NCI-H2196 treated with DMSO at 0.1 percent for 48 hours (cell line): ENCODE results near the gene RUNX2.

Source experiments
- DNase-seq: peaks from one replicate; lab custom pipeline; 2025; ENCODE audit not compliant: unreplicated experiment; lab: John Stamatoyannopoulos, UW

RUNX2 gene

DNA sequence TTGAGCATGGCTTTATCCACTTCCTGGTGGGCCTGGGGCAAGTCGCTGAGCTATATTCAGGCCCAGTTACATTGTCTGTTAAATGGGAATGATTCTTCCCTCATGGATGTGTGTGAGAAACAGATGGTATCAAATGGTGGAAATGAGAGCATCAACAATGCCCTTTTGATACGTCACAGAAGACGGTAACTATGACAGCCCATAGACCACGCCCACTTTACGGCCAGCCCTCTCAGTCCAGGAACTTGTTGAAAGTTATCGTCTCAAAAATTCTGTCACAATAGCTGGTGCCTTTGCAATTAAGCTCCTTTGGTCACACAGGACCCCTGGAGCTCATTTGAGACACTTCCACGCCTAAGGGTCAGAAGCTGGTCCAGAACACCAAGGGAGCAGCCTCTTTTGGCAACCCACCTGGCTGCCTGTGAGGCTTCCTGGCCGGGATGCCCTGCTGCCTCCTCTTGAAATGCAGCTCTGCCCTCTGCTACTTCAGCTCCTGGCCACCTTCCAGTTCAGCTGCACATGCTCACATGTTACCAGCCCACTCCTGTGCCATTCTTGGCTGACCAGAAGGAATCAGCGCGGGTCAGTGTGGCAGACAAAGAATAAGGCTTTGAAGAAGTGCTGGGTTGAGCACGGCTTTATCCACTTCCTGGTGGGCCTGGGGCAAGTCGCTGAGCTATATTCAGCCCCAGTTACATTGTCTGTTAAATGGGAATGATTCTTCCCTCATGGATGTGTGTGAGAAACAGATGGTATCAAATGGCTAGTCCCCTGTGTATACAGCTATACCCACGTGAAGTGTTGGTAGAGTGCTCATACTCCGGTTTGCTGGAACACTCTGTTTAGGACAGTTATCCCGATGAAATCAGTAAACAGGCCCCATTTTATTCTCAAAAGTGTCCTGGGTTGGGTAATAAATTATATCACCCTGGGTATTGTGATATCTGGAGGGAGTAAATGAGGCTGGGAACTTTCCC is 248.8 kb downstream of the RUNX2 start:
- DNase-seq = no peak

- DNase-seq = no peak
Measured at GRCh38 chr6:45577836-45578504, 249.8 kb downstream of the RUNX2 start.

DNA sequence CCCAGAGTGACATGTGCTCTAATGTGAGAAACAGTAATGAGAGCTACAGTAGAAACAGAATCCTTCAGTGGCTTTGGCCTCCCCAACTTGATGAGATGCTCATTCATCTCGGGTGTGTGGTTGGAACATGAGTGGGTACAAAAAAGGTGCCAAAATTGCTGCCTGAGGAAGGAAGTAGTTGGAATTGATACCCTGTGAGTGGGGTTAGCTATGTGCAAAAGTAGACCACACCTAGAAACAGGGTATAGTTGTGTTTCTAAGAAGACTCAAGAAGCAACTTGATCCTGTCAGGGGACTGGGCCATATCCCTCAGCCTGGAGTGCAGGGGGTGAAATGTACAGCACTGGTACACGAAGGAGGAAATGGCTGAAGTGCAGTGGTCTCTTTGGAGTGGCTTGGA is 256.0 kb downstream of the RUNX2 start:
- DNase-seq = no peak

DNA sequence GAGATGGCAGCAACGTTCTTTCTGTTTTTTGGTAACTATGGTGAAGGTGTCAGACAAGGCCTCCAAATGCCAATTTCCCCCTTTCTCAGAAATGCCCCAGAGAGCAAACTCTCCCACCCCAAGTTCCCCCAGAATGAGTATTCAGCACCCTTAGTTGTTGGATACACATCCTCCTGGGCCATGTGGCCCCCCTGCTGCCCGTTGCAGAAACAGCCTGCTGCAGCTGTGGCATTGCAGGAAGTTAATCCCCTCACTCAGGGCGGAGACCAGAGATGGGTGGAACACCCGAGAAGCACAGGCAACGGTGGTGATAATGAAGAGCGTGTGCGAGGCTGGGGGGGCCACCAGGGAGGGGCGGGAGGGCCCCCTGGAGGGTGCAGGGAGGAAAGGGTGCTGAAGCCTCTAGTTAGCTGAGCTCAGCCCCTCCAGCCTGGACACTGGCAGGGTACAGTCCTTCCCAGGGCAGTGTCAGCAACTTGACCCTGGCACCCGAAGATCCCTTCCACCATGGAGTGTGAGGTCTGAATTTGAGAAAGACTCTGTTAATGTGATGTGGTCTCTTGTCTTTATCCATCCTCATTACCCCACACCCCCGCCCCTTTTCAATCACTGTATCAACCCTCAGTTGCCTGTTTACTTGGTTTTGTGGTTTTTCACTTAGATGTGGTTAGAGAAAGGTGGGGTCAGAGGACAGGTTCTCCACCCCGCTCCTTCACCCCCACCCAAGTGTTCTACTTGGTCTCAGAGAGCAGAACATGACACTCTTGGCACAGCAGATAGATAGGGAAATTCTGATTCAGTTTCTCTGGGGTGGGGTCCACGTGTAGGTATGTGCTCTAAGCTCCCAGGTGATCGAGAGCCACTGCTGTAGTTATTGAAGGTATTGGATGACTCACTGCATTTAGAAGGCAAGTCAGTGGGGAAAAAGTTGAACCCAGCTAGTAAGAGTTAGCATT is 258.4 kb downstream of the RUNX2 start:
- DNase-seq = no peak

GRCh38 chr6:45587229-45588060 is 259.3 kb downstream of the RUNX2 start:
- DNase-seq = no peak

- no peak for DNase-seq
Measured at GRCh38 chr6:45589367-45589766, 261.2 kb downstream of the RUNX2 start.

DNA sequence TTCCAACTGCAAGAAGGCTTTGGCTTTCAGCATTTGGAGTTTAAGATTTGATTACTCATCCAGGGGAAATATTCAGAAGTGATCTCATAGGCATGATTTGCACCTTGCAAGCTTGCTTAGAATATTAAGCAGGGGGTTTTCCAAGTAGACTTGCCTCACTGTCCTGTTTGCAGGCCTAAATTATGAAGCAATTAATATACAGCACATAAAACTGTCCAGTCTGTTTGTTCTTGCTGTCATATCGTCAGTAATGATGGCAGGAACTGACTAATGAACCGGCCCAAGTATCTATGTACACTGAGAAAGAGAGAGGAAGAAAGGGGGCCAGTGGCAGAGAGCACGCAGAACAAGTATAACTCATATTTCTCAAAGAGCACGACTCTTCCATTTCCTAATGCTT is 262.1 kb downstream of the RUNX2 start:
- DNase-seq = no peak

- no peak for DNase-seq
Measured at GRCh38 chr6:45590696-45591184, 262.6 kb downstream of the RUNX2 start.

DNA sequence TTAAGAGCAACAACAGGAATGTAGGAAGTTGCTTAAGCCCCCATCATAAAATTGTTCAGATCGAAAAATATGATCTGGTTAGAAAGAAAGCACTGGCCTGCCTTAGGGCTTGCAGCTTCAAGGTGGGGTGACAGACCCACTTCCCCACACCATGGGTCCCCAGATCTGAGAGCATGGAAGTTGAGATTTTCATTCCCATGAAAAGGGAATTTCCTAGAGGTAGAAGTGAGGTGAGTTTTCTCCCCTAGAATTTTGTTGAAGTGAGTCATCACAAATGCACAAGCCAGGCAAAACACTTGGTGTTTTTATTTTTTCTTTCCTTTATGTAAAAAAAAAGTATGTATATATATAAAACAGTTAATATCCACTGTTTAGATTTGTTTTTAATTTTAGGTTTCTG is 263.2 kb downstream of the RUNX2 start:
- DNase-seq = no peak

DNA sequence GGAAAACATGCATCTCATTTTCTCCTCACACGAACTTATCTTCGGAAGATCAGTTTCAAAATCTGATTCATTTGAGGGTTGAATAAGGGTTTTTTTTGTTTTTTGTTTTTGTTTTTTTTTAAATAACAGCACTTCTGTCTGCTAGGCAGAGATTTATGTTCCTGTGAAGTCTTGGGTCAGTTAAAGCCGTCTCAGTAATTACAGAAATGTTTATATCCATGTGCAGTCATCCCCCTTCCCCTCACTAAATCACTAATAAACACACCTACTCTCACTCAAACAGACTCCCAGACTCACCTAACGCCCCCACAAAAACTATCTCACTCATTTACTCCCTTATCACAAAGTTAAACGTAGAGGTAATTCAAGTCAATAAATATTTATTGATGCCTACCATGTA is 263.8 kb downstream of the RUNX2 start:
- DNase-seq = no peak

DNA sequence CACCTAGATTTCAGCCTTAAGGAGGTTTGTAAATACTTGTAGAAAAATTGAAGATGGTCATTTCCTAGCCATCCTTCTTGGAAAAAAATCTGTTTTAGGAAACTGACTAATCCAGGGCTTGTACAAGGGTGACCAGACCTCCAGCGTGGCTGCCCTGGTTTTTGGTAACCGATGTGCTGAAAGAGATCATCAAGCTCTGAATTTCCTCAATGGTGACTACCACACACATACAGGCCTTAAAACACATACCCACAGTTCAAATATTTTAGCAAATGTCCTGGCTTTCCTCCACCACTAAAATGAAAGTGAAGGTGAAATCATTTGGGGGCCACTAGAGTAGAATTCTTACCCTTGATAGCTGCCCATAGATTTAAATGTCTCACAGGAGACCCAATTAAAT is 264.9 kb downstream of the RUNX2 start:
- DNase-seq = no peak

GRCh38 chr6:45595010-45595851 is 267.1 kb downstream of the RUNX2 start:
- DNase-seq = no peak

DNA sequence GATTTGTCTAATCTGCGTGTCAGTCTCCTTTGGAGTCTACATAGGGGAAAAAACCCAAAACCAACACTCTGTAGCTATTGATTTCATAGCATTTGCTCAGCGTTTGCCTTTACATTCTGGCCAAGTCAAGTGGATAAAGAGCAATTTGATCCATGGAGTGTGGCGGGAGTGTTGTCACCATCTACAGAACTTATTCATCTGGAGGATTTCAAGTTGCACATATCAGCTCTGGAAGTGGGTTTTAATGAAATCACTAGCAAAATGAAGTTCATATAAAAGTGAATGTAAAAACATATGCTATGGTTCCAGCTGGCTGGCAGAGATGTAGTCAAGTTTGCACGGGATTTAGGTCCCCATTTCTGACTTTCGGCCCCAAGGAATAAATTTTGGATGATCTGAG is 269.3 kb downstream of the RUNX2 start:
- DNase-seq = no peak

DNA sequence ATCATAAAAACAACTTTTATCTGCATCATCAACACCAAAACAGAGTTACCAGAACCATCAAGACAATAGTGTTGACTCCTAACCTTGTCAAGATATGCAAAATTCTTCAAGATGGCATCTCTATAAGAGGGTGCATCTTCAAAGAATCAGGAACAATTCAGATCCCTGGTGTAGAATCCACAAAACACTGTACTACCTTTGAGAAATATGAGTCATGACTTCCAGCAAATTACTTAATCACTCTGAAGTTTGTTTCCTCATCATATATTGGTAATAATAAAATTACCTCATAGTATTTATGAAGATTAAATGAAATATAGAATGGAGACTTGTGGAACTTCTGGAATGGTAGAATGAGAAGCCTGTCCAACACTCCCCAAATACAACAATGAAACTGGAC is 270.9 kb downstream of the RUNX2 start:
- DNase-seq = no peak

DNA sequence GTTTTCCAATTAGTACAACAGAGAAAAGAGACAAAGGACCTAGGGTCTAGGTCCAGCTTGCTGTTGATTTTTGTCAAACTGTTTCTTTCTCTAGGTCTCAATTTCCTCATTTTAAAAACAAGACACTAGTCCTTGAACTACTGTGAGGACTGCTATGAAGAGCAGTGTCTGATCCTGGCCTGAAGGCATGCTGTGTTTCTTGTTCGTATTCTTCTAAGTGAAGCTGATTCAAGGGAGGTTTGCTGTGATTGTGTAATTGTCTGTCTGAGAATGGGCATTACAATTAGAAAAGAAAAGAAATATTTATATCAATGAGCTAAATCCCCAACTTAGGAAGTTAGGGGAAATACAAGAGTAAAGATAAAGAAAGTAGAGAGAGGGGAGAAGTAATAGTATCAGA is 277.8 kb downstream of the RUNX2 start:
- DNase-seq = no peak

- DNase-seq = no peak
Measured at GRCh38 chr6:45606831-45607400, 278.8 kb downstream of the RUNX2 start.

DNA sequence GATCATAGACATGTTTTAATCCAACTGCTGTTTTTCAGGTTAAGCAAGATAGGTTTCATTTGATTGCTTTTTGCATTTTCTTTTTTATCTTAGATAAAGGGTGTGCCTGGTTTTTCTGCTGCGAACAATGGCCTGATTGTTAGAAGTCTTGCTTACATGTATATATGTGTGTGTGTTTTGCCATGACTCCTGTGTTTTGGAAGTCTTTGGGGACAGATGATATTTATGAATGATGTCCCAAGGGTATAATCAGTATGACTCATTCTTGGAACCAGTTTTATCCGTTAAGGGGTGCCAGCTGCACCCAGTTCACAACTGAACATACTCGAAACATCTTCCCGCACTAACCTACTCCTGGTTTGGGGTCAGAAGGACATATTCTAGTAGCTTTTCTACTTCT is 279.7 kb downstream of the RUNX2 start:
- DNase-seq = no peak

GRCh38 chr6:45608252-45608913 is 280.3 kb downstream of the RUNX2 start:
- DNase-seq = no peak
